ENCODE measurements around the gene NUDT3. TPM values are rescaled to one million over a fixed set of nuclear protein-coding genes. Genes with fewer than 3 reads are reported as not detected.
"Not testable (repeated sequence)": the region's sequence is repeated elsewhere in the genome, so short reads cannot be mapped to it uniquely, and the experiment has no call there.

Gene NUDT3
- total RNA-seq, 1 donor from 2014 or later = 49.6 TPM

- DNase-seq; ATAC-seq (ENCODE audit: poor library complexity); intact Hi-C loops (cut with DNase I): not testable (repeated sequence)
Observed at GRCh38 chr6:34407915-34408314, 15.4 kb upstream of the NUDT3 start.

GRCh38 chr6:34396518-34396917, 4.0 kb upstream of the NUDT3 start:
- DNase-seq = no peak
- intact Hi-C loops (cut with DNase I) = no loop called here
- no peak for ATAC-seq (ENCODE audit: poor library complexity)

- DNase-seq = no peak
- intact Hi-C loops (cut with DNase I) = loop anchor here (2.0 kb wide), 1 partner anchor 145 kb away; the partner anchor contains the start of gene SMIM29
Observed at GRCh38 chr6:34393966-34394305, 1.5 kb upstream of the NUDT3 start.

GRCh38 chr6:34393191-34393965, 909 bp upstream of the NUDT3 start:
- intact Hi-C loops (cut with DNase I) = loop anchor here (2.0 kb wide), 1 partner anchor 145 kb away; the partner anchor contains the start of gene SMIM29
- DNase-seq = peak; percentile 43
- no peak for ATAC-seq (ENCODE audit: poor library complexity)

More at GRCh38 chr6:34393966-34394305, 1.5 kb upstream of the NUDT3 start:
- no peak for ATAC-seq (ENCODE audit: poor library complexity)

GRCh38 chr6:34391786-34392496, 528 bp downstream of the NUDT3 start:
- intact Hi-C loops (cut with DNase I) = loop anchor here (2.0 kb wide), 1 partner anchor 143 kb away; the partner anchor contains the start of gene SMIM29
- DNase-seq (peak; percentile 73), ATAC-seq (ENCODE audit: poor library complexity) (peak; percentile 57)

- ATAC-seq (ENCODE audit: poor library complexity) = no peak
- intact Hi-C loops (cut with DNase I) = no loop called here
- DNase-seq = no peak
Observed at GRCh38 chr6:34391473-34391785, 1.0 kb downstream of the NUDT3 start.

GRCh38 chr6:34390531-34391472, 1.7 kb downstream of the NUDT3 start:
- intact Hi-C loops (cut with DNase I) = no loop called here
- peak; percentile 41 for ATAC-seq (ENCODE audit: poor library complexity)
- no peak for DNase-seq

- intact Hi-C loops (cut with DNase I) = no loop called here
- DNase-seq (no peak), ATAC-seq (ENCODE audit: poor library complexity) (no peak)
Observed at GRCh38 chr6:34389034-34389433, 3.4 kb downstream of the NUDT3 start.

- DNase-seq = no peak
- no peak for ATAC-seq (ENCODE audit: poor library complexity)
Observed at GRCh38 chr6:34388421-34388820, 4.0 kb downstream of the NUDT3 start.

GRCh38 chr6:34386316-34387137, 5.9 kb downstream of the NUDT3 start:
- DNase-seq (no peak), ATAC-seq (ENCODE audit: poor library complexity) (no peak)
- intact Hi-C loops (cut with DNase I) = no loop called here

More at GRCh38 chr6:34388421-34388820, 4.0 kb downstream of the NUDT3 start:
- intact Hi-C loops (cut with DNase I) = no loop called here

GRCh38 chr6:34385793-34386195, 6.7 kb downstream of the NUDT3 start:
- DNase-seq (no peak), ATAC-seq (ENCODE audit: poor library complexity) (no peak)
- intact Hi-C loops (cut with DNase I) = no loop called here

- intact Hi-C loops (cut with DNase I) = no loop called here
- no peak for ATAC-seq (ENCODE audit: poor library complexity)
Observed at GRCh38 chr6:34384321-34385153, 7.9 kb downstream of the NUDT3 start.

GRCh38 chr6:34383656-34384320, 8.7 kb downstream of the NUDT3 start:
- intact Hi-C loops (cut with DNase I) = no loop called here
- ATAC-seq (ENCODE audit: poor library complexity) = no peak
- no peak for DNase-seq

More at GRCh38 chr6:34384321-34385153, 7.9 kb downstream of the NUDT3 start:
- DNase-seq = no peak

- ATAC-seq (ENCODE audit: poor library complexity) (no peak), DNase-seq (no peak)
- intact Hi-C loops (cut with DNase I) = no loop called here
Observed at GRCh38 chr6:34383161-34383631, 9.3 kb downstream of the NUDT3 start.

GRCh38 chr6:34381081-34381480, 11.4 kb downstream of the NUDT3 start:
- intact Hi-C loops (cut with DNase I) = no loop called here
- DNase-seq (no peak), ATAC-seq (ENCODE audit: poor library complexity) (no peak)

- intact Hi-C loops (cut with DNase I) = no loop called here
- no peak for ATAC-seq (ENCODE audit: poor library complexity)
Observed at GRCh38 chr6:34378470-34378869, 14.0 kb downstream of the NUDT3 start.

GRCh38 chr6:34377984-34378383, 14.5 kb downstream of the NUDT3 start:
- ATAC-seq (ENCODE audit: poor library complexity) = no peak
- DNase-seq = no peak
- intact Hi-C loops (cut with DNase I) = no loop called here

More at GRCh38 chr6:34378470-34378869, 14.0 kb downstream of the NUDT3 start:
- DNase-seq = no peak
